Adipocyte (in vitro differentiated cells): ENCODE results near the gene CRYGA.

Experiments used
- DNase-seq: peaks from one replicate; pipeline ENCODE4 v3.0.0-alpha.2; 2015; ENCODE audit warnings: low read depth
- H3K27me3 ChIP-seq: replicated peaks from 2 replicates; pipeline ENCODE4 v1.7.0; 2013; ENCODE audit warnings: mild to moderate bottlenecking, low read length, moderate library complexity; ENCODE audit not compliant: control insufficient read depth, insufficient read depth
- H3K36me3 ChIP-seq: 2 replicates; pipeline ENCODE4 v1.7.0; 2013; ENCODE audit warnings: low read length, mild to moderate bottlenecking, moderate library complexity; ENCODE audit not compliant: control insufficient read depth, insufficient read depth, severe bottlenecking
- H3K4me1 ChIP-seq: 2 replicates; pipeline ENCODE4 v1.7.0; 2013; ENCODE audit warnings: mild to moderate bottlenecking, low read length, moderate library complexity; ENCODE audit not compliant: control insufficient read depth, insufficient read depth
- H3K4me3 ChIP-seq: 2 replicates; pipeline ENCODE4 v1.7.0; 2013; ENCODE audit warnings: mild to moderate bottlenecking, low read length, moderate library complexity
- H3K9ac ChIP-seq: 2 replicates; pipeline ENCODE4 v1.7.0; 2013; ENCODE audit warnings: mild to moderate bottlenecking, low read length, moderate library complexity
- H3K9me3 ChIP-seq: 2 replicates; pipeline ENCODE4 v1.7.0; 2013; ENCODE audit warnings: mild to moderate bottlenecking, low read length, moderate library complexity; ENCODE audit not compliant: control insufficient read depth

The CRYGA gene, protein sequence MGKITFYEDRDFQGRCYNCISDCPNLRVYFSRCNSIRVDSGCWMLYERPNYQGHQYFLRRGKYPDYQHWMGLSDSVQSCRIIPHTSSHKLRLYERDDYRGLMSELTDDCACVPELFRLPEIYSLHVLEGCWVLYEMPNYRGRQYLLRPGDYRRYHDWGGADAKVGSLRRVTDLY

DNA sequence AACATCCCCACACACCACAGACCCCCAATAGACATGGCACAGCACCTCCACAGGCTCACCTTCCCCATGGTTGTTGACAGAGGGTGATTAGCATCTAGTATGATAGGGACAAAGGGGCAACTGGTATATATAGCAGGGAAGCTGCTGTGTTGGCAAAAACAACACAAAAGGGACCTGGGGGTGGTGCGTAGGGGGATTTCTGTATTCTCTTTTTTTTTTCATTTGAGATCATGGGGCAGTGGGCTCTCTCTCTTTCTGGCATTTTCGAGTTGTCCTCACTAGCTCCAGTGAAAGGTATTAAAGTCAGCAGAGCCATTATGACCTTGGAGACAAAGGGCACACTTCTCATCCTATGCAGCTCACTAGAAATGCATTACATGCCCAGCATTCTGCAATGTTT lies at the start of gene CRYGA:
CRYGA (minus strand) TSS at position 101 of the 400 bp plus-strand sequence; CDS start at position 68, 33 bp downstream.
- Histone ChIP-seq H3K27me3 (peaks cover 6% of the 10 kb centered on the region), H3K36me3 (no peaks in the 10 kb centered on the region), H3K9me3 (no peaks in the 10 kb centered on the region), H3K4me3 (no peak within 1 kb of the TSS), H3K9ac (no peak within 1 kb of the TSS), H3K4me1 (no peaks in the 10 kb centered on the region)
- DNase-seq: no peak

DNA sequence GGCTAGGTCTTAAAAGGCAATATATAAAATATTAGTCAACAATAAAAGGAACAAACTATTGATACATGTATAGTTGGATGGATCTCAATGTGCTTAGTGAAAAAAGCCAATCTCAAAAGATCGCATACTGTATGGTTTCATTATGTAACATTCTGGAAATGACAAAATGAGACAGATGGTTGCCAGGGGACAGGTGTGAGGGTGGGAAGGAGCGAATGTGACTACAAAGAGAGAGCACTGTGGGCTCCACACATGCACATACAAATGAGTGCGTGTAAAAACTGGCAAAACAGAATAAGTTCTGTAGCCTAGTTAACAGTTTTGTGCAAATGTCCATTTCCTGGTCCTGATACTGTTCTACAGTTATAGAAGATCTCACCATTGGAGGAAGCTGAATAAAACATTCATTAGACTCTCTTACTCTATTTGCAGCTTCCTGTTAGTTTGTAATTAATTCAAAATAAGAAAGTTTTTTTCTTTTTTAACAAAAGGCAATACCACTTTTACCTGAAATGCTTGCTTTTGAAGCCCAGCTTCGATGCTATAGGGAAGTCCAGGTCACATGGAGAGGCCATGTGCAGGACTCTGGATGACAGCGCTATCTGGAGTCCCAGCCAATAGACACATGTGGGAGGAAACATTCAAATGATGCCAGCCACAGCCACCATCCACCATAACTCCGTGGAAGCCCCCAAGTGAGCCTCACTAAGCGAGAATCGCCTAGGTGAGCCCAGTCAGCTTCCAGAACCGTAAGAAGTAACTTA lies 47.5 kb upstream of the CRYGA start:
- Histone ChIP-seq H3K36me3 (no peaks in the 10 kb centered on the region), H3K9ac (no peak overlapping the region), H3K27me3 (no peaks in the 10 kb centered on the region), H3K9me3 (no peaks in the 10 kb centered on the region), H3K4me3 (no peak overlapping the region), H3K4me1 (peaks cover 15% of the 10 kb centered on the region)
- DNase-seq: no peak

DNA sequence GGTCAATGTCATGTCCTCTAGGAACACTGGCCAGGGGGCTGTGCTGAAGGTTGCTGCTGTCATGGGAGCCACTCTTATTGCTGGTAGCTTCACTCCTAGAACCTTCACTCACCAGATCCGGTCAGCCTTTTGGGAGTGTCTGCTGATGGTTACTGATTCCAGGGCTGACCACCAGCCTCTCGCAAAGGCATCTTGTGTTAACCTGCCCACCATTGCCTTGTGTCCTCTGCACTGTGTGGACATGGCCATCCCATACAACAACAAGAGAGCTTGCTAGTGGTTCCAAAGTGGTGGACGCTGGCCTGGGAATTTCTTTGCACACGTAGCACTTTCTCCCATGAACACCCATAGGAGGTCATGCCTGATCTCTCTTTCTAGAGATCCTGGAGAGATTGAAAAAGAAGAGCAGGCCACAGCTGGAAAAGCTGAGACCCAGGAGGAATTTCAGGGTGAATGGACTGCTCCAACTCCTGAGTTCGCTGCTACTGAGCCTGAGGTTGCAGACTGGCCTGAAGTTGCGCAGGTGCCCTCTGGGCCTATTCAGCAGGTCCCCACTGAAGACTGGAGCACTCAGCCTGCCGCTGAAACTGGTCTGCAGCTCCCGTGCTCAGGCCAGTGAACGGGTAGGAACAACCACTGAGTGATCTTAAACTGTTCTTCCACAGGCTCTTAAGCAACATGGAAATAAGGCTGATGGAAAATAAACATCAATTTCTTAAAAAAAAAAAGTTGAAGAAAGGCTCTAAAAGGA lies 45.1 kb upstream of the CRYGA start:
- H3K36me3 ChIP-seq: no peaks in the 10 kb centered on the region
- no peak for DNase-seq
- H3K4me3 ChIP-seq: peak overlapping the region; percentile 14

DNA sequence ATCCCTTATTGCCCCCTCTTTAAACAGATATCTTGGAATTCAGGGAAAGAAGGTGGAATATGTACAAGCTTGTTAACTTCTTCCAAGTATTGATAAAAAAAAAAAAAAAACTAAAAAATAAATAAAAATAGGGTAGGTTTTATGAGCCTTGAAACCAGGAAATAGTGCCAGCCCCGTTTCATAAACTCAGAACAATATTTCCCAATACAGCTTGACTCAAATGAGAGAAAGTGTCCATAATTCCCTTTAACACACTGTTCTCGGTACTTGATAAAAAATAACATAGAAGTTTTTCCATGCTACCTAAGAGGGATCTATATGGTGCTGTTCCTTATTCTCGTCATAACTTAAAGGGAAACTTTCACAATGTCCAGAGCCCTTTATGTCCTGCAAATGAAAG lies 44.4 kb upstream of the CRYGA start:
- Histone ChIP-seq H3K36me3 (no peaks in the 10 kb centered on the region), H3K27me3 (no peaks in the 10 kb centered on the region), H3K4me3 (peak overlapping the region; percentile 14), H3K9me3 (no peaks in the 10 kb centered on the region), H3K4me1 (peaks cover 9% of the 10 kb centered on the region), H3K9ac (no peak overlapping the region)
- no peak for DNase-seq

More for the DNA sequence above, 45.1 kb upstream of the CRYGA start:
- H3K9ac ChIP-seq: no peak overlapping the region
- H3K27me3 ChIP-seq: no peaks in the 10 kb centered on the region
- peaks cover 11% of the 10 kb centered on the region for H3K4me1 ChIP-seq
- no peaks in the 10 kb centered on the region for H3K9me3 ChIP-seq

DNA sequence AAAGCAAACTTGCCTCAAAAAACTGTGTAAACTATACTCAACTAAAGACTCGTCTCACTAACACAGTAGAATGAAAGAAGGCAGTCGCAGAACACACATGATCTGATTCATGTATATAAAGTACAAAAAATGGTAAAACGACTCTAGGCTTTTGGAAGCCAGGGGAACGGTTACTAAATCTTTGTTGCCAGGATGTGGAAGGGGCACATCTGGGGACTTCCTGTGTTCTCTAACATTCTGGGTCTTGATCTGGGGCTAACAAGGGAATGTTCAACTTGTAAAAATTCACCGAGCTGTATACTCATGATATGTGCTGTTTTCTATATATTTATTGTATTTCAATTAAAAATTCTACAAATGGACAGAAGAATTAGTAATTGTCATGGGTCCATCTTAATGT lies 40.8 kb upstream of the CRYGA start:
- Histone ChIP-seq H3K9me3 (no peaks in the 10 kb centered on the region), H3K36me3 (no peaks in the 10 kb centered on the region), H3K27me3 (no peaks in the 10 kb centered on the region), H3K4me3 (no peak overlapping the region), H3K4me1 (peaks cover 9% of the 10 kb centered on the region), H3K9ac (no peak overlapping the region)
- no peak for DNase-seq

DNA sequence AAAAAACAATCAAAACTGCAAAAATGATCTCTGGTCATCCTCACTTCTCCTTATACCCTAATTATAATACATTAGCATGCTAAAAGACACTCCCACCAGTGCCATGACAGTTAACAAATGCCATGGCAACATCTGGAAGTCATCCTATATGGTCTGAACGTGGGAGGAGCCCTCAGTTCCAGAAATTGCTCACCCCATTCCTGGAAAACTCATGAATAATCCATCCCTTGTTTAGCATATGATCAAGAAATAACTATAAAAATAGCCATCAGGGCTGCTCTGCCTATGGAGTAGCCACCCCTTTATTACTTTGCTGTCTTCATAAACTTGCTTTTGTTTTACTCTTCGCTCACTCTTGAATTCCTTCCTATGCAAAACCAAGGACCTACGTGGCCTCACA lies 32.1 kb upstream of the CRYGA start:
- H3K4me1 ChIP-seq: no peaks in the 10 kb centered on the region
- DNase-seq: no peak
- H3K27me3 ChIP-seq: no peaks in the 10 kb centered on the region
- H3K36me3 ChIP-seq: no peaks in the 10 kb centered on the region
- no peak overlapping the region for H3K9ac ChIP-seq
- H3K4me3 ChIP-seq: no peak overlapping the region
- H3K9me3 ChIP-seq: no peaks in the 10 kb centered on the region

DNA sequence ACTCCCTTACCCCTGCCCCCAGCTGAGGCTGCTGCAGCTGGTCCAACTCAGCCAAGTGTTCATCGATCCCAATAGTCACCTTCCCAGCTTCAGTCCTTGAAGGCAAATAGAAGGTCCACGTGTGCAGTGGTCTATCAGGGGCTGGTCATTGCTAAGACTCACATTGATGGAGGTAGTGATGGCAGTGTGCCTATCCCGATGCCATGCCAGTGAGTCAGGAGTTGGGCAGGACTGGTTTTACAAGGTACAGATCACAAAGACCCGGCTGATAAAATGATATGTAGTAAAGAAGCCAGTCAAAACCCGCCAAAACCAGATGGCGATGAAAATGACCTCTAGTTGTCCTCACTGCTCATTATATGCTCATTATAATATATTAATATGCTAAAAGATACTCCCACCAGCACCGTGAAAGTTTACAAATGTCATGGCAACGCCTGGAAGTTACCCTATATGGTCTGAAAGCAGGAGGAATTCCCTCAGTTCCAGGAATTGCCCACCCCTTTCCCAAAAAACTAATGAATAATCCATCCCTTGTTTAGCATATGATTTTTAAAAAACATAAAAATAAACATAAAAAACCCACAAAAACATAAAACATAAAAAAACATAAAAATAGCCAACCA lies 29.3 kb upstream of the CRYGA start:
- Histone ChIP-seq H3K9me3 (no peaks in the 10 kb centered on the region), H3K4me1 (no peaks in the 10 kb centered on the region), H3K36me3 (no peaks in the 10 kb centered on the region), H3K9ac (no peak overlapping the region), H3K4me3 (no peak overlapping the region), H3K27me3 (peaks cover 7% of the 10 kb centered on the region)
- DNase-seq: no peak

DNA sequence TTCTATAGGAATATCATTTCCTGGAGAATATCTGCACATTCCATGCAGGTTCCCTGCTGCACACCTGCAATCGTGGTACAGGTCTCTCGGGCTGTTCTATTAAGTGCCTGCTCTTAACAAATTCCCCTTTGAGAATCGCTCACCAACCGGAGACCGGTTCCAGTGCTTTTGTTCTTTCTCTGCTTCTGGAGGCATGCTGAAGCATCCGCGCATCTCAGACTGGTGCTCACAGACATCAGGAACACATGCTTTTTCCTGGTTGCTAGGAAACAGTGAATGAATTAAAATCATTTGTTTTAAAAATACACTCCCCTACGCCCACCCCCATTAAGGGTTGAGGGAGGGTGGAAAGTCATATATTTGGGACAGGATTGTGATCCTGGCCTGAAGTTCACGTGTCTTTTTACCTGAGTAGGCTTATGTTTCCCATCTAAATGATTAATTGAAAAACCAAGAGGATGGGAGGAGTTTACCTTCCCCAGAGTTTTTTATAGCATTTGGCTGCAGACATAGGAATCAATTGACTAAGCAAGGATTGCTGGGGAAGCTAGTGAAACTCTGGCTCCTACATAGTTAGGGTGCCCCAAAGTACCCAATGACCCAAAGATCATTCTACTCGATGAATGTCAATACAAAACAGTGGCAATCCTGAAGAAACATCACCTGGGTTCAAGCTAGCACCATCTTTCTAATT lies 26.6 kb upstream of the CRYGA start, which contains the start of gene C2orf80:
C2orf80 (minus strand) TSS at position 221 of the 694 bp plus-strand sequence. CDS start 3,044 bp downstream, outside the sequence.
- Histone ChIP-seq H3K4me1 (no peaks in the 10 kb centered on the region), H3K9me3 (no peaks in the 10 kb centered on the region), H3K27me3 (peaks cover 17% of the 10 kb centered on the region), H3K4me3 (no peak within 1 kb of the TSS), H3K9ac (no peak within 1 kb of the TSS), H3K36me3 (no peaks in the 10 kb centered on the region)
- no peak for DNase-seq

DNA sequence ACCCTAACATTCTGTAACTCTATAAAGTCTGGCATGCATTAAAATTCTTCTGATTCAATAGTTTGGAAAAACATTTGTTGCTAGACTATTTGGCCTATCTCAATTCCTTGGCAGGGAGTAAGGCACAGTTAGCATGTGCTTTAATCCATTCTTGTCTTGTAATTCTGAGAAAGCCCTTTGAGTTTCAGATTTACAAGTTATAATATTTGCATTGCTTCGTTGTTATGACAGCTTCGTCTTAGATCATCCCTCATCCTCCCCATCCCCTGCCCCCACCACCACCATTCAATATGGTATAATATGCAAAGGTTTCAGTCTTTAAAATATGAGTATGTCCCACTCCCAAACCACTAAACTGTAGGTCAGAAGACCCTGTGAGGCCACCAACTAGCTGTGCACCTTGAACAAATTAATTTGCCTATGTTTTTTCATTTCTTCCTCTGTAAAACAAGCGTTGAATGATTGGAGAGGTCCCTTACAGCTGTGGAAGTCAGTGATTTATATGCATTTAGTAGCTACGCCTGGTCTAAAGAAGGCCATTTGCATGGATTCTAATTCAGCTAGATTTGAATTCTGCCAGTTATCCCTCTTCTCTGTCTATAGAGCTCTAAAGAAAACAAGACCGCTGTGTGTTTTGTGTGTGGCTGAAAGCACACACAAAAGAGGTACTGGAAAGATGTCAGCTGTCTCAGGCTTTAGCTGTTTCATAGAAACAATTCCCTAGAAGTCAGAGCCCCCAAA lies 25.9 kb upstream of the CRYGA start:
- Histone ChIP-seq H3K9me3 (no peaks in the 10 kb centered on the region), H3K9ac (no peak overlapping the region), H3K4me1 (no peaks in the 10 kb centered on the region), H3K4me3 (no peak overlapping the region), H3K27me3 (peaks cover 17% of the 10 kb centered on the region), H3K36me3 (no peaks in the 10 kb centered on the region)
- DNase-seq: no peak

DNA sequence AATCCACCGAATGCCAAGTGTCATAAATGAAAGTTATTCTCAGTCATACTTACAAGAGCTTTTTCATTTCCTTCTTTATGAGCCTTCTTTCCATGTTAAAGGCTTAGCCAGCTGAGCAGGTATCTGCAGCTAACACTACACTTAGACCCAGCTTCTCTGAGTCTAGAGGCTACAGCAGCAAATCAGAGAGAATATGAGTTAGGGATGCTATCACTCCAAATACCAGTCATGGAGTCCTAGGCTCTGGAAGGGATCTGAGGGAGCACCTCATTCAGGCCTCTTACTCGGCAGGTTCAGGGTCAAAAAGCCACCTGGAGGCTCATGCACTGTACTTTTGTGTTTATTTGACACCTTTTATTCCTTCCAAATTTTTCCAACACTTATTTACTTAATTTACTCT lies 23.5 kb upstream of the CRYGA start:
- no peaks in the 10 kb centered on the region for H3K36me3 ChIP-seq
- no peak overlapping the region for H3K4me3 ChIP-seq
- no peaks in the 10 kb centered on the region for H3K4me1 ChIP-seq
- H3K9me3 ChIP-seq: no peaks in the 10 kb centered on the region
- peaks cover 17% of the 10 kb centered on the region for H3K27me3 ChIP-seq
- no peak overlapping the region for H3K9ac ChIP-seq
- no peak for DNase-seq
